HepG2 (cell line): ENCODE data around the gene REM2. TPM values are rescaled to one million over a fixed set of nuclear protein-coding genes. Genes with fewer than 3 reads are reported as not detected.

ENCODE experiments used
- GPBP1L1 ChIP-seq: sonication (generic); formaldehyde crosslinking; IDR thresholded peaks from 2 replicates; pipeline ENCODE4 v1.5.0; 2020; ENCODE audit warnings: mild to moderate bottlenecking, missing genetic modification reagents
- HES4 ChIP-seq: sonication (generic); formaldehyde crosslinking; IDR thresholded peaks from 2 replicates; pipeline ENCODE4 v1.9.0; 2021; ENCODE audit warnings: mild to moderate bottlenecking, missing genetic modification reagents, borderline replicate concordance
- KAT2B ChIP-seq: fragments of 150-350 bp; IDR thresholded peaks from 2 replicates; pipeline ENCODE4 v1.6.1; 2014; ENCODE audit warnings: low read depth, low read length, borderline replicate concordance
- MZF1 ChIP-seq: sonication (generic); formaldehyde crosslinking; IDR thresholded peaks from 2 replicates; pipeline ENCODE4 v1.8.1; 2023; ENCODE audit warnings: mild to moderate bottlenecking, missing genetic modification reagents, borderline replicate concordance
- PAXIP1 ChIP-seq: sonication (generic); formaldehyde crosslinking; conservative IDR thresholded peaks from 2 replicates; pipeline ENCODE4 v1.4.0; 2020; ENCODE audit warnings: mild to moderate bottlenecking, missing genetic modification reagents, moderate library complexity
- POLR2AphosphoS2 ChIP-seq: IDR thresholded peaks from 2 replicates; pipeline ENCODE4 v1.6.1; 2011; ENCODE audit warnings: low read depth, low read length, improper control_type of control experiment
- RFXANK ChIP-seq: IDR thresholded peaks from 2 replicates; pipeline ENCODE4 v1.6.1; 2016
- SMC3 ChIP-seq: IDR thresholded peaks from 2 replicates; pipeline ENCODE4 v1.6.1; 2011; ENCODE audit warnings: low read length, improper control_type of control experiment
- ZFX ChIP-seq: sonication (generic); formaldehyde crosslinking; IDR thresholded peaks from 2 replicates; pipeline ENCODE4 v1.4.0; 2020; ENCODE audit warnings: mild to moderate bottlenecking, low read depth, missing genetic modification reagents, moderate library complexity
- ZNF354B ChIP-seq: sonication (generic); formaldehyde crosslinking; IDR thresholded peaks from 2 replicates; pipeline ENCODE4 v1.8.0; 2022; ENCODE audit warnings: mild to moderate bottlenecking, missing genetic modification reagents
- ZNF574 ChIP-seq: sonication (generic); formaldehyde crosslinking; IDR thresholded peaks from 2 replicates; pipeline ENCODE4 v1.4.0; 2020; ENCODE audit warnings: missing genetic modification reagents
- ZNF746 ChIP-seq: sonication (generic); formaldehyde crosslinking; IDR thresholded peaks from 2 replicates; pipeline ENCODE4 v1.8.0; 2022; ENCODE audit warnings: mild to moderate bottlenecking, missing genetic modification reagents
- polyA plus RNA-seq, 8 experiments: library from polyadenylated mRNA; depleted of rRNA in 3 of 8; stranded (reverse) in 7 of 8; unstranded in 1 of 8; fragments of >200 nt; fragmentation: Illumina TruSeq in 4 of 8; extraction: Trizol in 4 of 8; gene quantifications; 2 replicates each; pipeline versions ENCODE4 v1.2.1 to v1.2.3, GENCODE V29; 2011 to 2016; ENCODE audit warnings: low read depth in 4 of 8, missing spikeins in 1 of 8, mixed read lengths in 1 of 8; ENCODE audit not compliant: insufficient read depth in 1 of 8
- total RNA-seq, 5 experiments: library from RNA; depleted of rRNA; stranded (reverse); fragments of >200 nt; fragmentation: Illumina TruSeq; extraction: Trizol; gene quantifications; 2 replicates each; pipeline ENCODE4 v1.2.3, GENCODE V29; 2016; ENCODE audit warnings: low read depth in 1 of 5
- TF ChIP-seq, protein P1 (sequence below): sonication (generic); formaldehyde crosslinking; IDR thresholded peaks from 2 replicates; pipeline ENCODE4 v1.4.0; 2020; ENCODE audit warnings: missing genetic modification reagents, mild to moderate bottlenecking, borderline replicate concordance
- TF ChIP-seq, protein P2 (sequence below): sonication (generic); formaldehyde crosslinking; IDR thresholded peaks from 2 replicates; pipeline ENCODE4 v1.8.0; 2022; ENCODE audit warnings: mild to moderate bottlenecking, missing genetic modification reagents, moderate library complexity
- TF ChIP-seq, protein P3 (sequence below): sonication (generic); formaldehyde crosslinking; IDR thresholded peaks from 2 replicates; pipeline ENCODE4 v1.5.1; 2020; ENCODE audit warnings: missing genetic modification reagents, mild to moderate bottlenecking, borderline replicate concordance

The REM2 gene
- total and polyA plus RNA-seq, 2 of the 13 experiments (the other 11 are each of a cell fraction or from before 2014, with no cell fraction given), result 0.20 TPM; not detected in 1

DNA sequence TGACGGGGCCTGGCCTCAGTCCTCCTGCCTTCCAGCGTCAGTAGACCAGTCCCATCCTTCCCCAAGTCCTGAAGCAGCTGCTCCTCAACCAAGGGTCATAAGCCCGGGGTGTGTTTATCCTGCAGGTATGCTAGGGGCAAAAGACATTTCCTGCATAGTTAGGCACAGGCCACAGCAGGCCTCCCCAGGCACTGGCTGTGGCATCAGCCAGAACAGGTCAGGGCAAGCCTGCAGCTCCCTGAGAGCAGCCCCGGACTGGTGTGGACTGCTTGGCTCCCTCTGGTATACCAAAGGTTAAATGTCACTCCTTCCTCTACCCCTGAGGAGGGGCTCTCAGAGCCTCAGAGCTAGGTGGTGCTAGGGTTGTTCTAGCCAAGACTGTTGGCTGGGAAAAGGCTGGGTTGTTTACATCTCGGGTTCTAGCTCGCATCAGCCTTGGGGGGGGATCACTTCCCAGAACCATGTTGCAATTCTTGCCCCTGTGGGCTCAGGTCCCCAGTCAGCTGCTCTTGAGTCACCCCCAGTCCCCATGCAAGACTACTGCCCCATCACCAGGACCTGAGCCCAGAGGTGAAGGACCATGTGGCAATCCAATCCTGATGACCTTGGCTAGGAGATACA lies 43.8 kb upstream of the REM2 start (continued):
- TF ChIP-seq MZF1 (CRISPR knock-in tag) (peak; percentile 61; the same call in 1 of the 2 replicates), GPBP1L1 (CRISPR knock-in tag) (no peak), ZFX (0 out of 2 replicates have a peak, but pooled peaks have one; percentile 25), PAXIP1 (CRISPR knock-in tag) (no peak), KAT2B (0 out of 2 replicates have a peak, but pooled peaks have one; percentile 4), HES4 (CRISPR knock-in tag) (0 out of 2 replicates have a peak, but pooled peaks have one; percentile 1), ZNF746 (CRISPR knock-in tag) (no peak), POLR2AphosphoS2 (no peak), ZNF574 (CRISPR knock-in tag) (peak; percentile 48; the same call in 1 of the 2 replicates), ZNF354B (no peak), RFXANK (CRISPR knock-in tag) (no peak), SMC3 (no peak)
- TF ChIP-seq, protein P1, sequence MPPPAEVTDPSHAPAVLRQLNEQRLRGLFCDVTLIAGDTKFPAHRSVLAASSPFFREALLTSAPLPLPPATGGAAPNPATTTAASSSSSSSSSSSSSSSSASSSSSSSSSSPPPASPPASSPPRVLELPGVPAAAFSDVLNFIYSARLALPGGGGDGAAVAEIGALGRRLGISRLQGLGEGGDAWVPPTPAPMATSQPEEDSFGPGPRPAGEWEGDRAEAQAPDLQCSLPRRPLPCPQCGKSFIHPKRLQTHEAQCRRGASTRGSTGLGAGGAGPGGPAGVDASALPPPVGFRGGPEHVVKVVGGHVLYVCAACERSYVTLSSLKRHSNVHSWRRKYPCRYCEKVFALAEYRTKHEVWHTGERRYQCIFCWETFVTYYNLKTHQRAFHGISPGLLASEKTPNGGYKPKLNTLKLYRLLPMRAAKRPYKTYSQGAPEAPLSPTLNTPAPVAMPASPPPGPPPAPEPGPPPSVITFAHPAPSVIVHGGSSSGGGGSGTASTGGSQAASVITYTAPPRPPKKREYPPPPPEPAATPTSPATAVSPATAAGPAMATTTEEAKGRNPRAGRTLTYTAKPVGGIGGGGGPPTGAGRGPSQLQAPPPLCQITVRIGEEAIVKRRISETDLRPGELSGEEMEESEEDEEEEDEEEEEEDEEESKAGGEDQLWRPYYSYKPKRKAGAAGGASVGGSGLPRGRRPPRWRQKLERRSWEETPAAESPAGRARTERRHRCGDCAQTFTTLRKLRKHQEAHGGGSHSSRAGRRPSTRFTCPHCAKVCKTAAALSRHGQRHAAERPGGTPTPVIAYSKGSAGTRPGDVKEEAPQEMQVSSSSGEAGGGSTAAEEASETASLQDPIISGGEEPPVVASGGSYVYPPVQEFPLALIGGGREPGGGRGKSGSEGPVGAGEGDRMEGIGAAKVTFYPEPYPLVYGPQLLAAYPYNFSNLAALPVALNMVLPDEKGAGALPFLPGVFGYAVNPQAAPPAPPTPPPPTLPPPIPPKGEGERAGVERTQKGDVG, result no peak
- TF ChIP-seq, protein P2, sequence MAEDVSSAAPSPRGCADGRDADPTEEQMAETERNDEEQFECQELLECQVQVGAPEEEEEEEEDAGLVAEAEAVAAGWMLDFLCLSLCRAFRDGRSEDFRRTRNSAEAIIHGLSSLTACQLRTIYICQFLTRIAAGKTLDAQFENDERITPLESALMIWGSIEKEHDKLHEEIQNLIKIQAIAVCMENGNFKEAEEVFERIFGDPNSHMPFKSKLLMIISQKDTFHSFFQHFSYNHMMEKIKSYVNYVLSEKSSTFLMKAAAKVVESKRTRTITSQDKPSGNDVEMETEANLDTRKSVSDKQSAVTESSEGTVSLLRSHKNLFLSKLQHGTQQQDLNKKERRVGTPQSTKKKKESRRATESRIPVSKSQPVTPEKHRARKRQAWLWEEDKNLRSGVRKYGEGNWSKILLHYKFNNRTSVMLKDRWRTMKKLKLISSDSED, result no peak
- TF ChIP-seq, protein P3, sequence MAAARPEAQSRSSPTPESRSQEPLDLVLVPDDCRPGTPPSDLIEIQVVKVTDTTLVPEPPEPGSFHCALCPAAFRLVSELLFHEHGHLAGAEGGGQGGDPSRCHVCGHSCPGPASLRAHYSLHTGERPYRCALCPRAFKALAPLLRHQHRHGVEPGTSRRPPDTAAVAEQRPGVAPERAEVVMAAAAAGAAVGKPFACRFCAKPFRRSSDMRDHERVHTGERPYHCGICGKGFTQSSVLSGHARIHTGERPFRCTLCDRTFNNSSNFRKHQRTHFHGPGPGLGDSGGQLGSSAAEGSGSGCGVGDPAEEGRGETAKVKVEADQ (CRISPR knock-in tag), result 0 out of 2 replicates have a peak, but pooled peaks have one; percentile 31
